Measurements from ENCODE around the gene SUPV3L1.

DNA sequence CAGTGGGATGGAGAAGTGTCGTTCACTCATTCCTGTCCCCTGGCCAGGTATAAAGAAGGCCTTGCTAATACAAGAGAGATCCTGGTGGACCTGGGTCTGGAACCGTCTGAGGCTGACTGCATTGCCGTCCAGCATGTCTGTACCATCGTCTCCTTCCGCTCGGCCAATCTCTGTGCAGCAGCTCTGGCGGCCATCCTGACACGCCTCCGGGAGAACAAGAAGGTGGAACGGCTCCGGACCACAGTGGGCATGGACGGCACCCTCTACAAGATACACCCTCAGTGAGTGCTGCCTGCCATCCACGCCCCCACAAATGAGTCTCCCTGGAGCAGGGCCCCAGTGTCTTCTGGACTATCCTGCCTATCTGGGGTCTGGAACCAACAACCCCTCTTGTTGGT lies 67.3 kb downstream of the SUPV3L1 start:
- TF ChIP-seq, protein P1, sequence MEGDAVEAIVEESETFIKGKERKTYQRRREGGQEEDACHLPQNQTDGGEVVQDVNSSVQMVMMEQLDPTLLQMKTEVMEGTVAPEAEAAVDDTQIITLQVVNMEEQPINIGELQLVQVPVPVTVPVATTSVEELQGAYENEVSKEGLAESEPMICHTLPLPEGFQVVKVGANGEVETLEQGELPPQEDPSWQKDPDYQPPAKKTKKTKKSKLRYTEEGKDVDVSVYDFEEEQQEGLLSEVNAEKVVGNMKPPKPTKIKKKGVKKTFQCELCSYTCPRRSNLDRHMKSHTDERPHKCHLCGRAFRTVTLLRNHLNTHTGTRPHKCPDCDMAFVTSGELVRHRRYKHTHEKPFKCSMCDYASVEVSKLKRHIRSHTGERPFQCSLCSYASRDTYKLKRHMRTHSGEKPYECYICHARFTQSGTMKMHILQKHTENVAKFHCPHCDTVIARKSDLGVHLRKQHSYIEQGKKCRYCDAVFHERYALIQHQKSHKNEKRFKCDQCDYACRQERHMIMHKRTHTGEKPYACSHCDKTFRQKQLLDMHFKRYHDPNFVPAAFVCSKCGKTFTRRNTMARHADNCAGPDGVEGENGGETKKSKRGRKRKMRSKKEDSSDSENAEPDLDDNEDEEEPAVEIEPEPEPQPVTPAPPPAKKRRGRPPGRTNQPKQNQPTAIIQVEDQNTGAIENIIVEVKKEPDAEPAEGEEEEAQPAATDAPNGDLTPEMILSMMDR (IDR thresholded peaks at IDR 0.05) = no peak
- TF ChIP-seq POLR2AphosphoS5 (IDR thresholded peaks at IDR 0.05) (no peak), POLR2A (IDR thresholded peaks at IDR 0.05) (no peak), EP300 (IDR thresholded peaks at IDR 0.05) (no peak)

Data from sigmoid colon (tissue), 4 donors.